ENCODE data around the gene GALNT15.

The GALNT15 gene

GRCh38 chr3:16183601-16184270, 9.3 kb downstream of the GALNT15 start:
- no peak for TF ChIP-seq CTCF (IDR thresholded peaks at IDR 0.05; ENCODE audit: insufficient read depth, missing control alignments)
- FAIRE-seq (peak; percentile 21), DNase-seq (ENCODE audit: insufficient read length, low spot score) (peak; percentile 63)

GRCh38 chr3:16186086-16186485, 11.6 kb downstream of the GALNT15 start:
- no peak for DNase-seq (ENCODE audit: insufficient read length, low spot score)
- TF ChIP-seq CTCF (IDR thresholded peaks at IDR 0.05; ENCODE audit: insufficient read depth, missing control alignments), result no peak
- FAIRE-seq, result no peak

- FAIRE-seq, result no peak
- no peak for TF ChIP-seq CTCF (IDR thresholded peaks at IDR 0.05; ENCODE audit: insufficient read depth, missing control alignments)
- DNase-seq (ENCODE audit: insufficient read length, low spot score), result no peak
Observed at GRCh38 chr3:16186565-16186964, 12.1 kb downstream of the GALNT15 start.

GRCh38 chr3:16187213-16187790, 12.8 kb downstream of the GALNT15 start:
- TF ChIP-seq CTCF (IDR thresholded peaks at IDR 0.05; ENCODE audit: insufficient read depth, missing control alignments), result no peak
- no peak for FAIRE-seq

GRCh38 chr3:16188071-16188470, 13.6 kb downstream of the GALNT15 start:
- FAIRE-seq, result no peak
- no peak for DNase-seq (ENCODE audit: insufficient read length, low spot score)
- TF ChIP-seq CTCF (IDR thresholded peaks at IDR 0.05; ENCODE audit: insufficient read depth, missing control alignments), result no peak

More at GRCh38 chr3:16187213-16187790, 12.8 kb downstream of the GALNT15 start:
- no peak for DNase-seq (ENCODE audit: insufficient read length, low spot score)

GRCh38 chr3:16189201-16189600, 14.7 kb downstream of the GALNT15 start:
- no peak for TF ChIP-seq CTCF (IDR thresholded peaks at IDR 0.05; ENCODE audit: insufficient read depth, missing control alignments)
- FAIRE-seq (no peak), DNase-seq (ENCODE audit: insufficient read length, low spot score) (no peak)

GRCh38 chr3:16190704-16191103, 16.2 kb downstream of the GALNT15 start:
- no peak for FAIRE-seq
- no peak for TF ChIP-seq CTCF (IDR thresholded peaks at IDR 0.05; ENCODE audit: insufficient read depth, missing control alignments)
- no peak for DNase-seq (ENCODE audit: insufficient read length, low spot score)

Data from D721Med (cell line).